NCI-H1048 (cell line): ENCODE data around the gene IL23R.
"Not testable (repeated sequence)": the region's sequence is repeated elsewhere in the genome, so short reads cannot be mapped to it uniquely, and the experiment has no call there.

Experiments
- DNase-seq: peaks from one replicate; lab custom pipeline; 2025; lab: John Stamatoyannopoulos, UW

Gene IL23R, protein sequence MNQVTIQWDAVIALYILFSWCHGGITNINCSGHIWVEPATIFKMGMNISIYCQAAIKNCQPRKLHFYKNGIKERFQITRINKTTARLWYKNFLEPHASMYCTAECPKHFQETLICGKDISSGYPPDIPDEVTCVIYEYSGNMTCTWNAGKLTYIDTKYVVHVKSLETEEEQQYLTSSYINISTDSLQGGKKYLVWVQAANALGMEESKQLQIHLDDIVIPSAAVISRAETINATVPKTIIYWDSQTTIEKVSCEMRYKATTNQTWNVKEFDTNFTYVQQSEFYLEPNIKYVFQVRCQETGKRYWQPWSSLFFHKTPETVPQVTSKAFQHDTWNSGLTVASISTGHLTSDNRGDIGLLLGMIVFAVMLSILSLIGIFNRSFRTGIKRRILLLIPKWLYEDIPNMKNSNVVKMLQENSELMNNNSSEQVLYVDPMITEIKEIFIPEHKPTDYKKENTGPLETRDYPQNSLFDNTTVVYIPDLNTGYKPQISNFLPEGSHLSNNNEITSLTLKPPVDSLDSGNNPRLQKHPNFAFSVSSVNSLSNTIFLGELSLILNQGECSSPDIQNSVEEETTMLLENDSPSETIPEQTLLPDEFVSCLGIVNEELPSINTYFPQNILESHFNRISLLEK

GRCh38 chr1:67166196-67166595, at the start of gene IL23R:
Gene IL23R (plus strand): TSS chr1:67166454. CDS start chr1:67168121, 1,667 bp downstream.
- DNase-seq, result no peak

DNA sequence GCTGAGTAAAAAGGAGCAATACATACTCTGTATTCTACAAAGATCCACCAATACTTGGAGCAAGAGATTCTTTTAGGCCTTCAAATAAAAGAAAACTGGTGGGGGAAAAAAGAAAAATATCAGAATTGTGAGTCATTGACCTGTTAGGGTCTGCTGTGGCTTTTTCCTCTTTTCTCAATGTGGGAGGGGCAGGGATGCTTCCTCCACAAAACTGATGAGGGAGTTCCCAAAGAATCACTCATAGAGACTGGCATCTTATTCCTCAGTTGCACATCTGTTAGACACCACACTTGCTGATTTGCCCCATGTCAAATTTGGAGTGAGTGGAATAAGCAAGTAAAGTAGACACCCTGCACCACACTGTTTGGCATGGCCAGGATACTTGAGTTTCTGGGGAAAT, 48.1 kb upstream of the IL23R start:
- no peak for DNase-seq

DNA sequence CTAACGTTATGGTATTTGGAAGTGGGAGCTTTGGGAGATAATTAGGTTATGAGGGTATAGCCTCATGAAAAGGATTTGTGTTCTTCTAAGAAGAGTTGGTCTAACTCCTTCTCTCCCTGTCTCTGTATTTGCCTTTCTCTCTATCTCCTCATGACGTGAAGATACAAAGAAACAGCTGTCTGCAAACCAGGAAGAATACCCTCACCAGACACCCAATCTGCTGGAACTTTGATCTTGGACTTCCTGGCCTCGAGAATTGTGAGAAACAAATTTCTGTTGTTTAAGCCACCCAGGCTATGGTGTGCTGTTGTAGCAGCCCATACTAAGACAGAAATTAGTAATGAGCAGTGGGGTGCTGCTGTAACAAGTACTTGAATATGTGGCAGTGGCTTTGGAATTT, 47.6 kb upstream of the IL23R start:
- no peak for DNase-seq

DNA sequence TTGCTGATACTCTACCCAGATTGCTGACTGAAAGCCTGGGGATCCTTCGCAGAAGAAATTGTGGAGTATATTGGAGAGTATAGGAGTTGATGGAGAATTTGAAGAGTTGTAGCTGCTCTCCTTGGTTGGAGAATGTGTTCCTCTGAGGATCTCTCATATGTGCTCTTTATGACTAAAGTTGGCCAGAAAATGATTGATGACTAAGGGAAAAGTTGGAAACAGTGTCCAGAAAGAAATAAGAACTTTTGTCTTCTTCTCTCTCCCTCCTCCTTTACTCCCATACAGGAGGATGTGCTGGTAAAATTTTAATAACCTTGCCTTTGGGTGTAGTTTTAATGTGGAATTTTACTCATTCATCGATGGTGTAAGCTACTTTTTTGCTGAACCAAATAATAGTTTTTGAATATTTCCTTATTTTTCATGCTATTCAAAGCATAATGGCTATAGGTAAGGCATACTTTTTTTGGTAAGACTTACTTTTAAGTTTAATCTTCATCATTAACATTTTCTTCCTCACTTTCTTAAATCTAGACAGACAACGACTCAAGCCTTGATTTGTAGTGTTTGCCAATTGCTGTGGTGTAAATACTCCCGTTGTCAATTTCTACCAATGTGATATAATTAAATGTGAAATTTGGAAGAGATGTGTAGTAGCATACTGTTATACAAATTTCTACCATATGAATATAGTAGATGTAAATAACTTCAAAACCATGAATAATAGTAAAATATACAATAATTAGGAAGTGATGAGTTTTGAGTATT, 45.2 kb upstream of the IL23R start:
- DNase-seq, result no peak

- no peak for DNase-seq
These were observed 41.8 kb upstream of the IL23R start for GRCh38 chr1:67124455-67124854.

GRCh38 chr1:67126111-67126746, 40.0 kb upstream of the IL23R start:
- no peak for DNase-seq

DNA sequence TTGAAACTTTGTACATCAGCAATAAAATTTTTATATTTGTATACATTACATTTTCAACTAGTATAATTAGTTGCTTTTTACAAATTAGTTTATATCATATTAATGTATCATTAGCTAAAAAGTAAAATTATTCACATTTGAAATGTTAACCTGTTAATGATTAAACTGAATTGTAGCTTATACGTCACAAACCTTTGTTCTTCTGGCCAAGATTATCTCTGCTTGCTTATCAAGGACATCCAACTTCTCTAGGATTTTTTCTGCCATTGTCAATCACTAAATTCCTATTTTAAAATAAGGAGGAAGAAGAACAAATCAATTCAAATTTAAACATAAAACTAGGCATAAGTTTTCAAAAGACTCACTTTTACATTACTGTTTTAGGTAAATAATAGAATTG, 39.3 kb upstream of the IL23R start:
- DNase-seq, result no peak

DNA sequence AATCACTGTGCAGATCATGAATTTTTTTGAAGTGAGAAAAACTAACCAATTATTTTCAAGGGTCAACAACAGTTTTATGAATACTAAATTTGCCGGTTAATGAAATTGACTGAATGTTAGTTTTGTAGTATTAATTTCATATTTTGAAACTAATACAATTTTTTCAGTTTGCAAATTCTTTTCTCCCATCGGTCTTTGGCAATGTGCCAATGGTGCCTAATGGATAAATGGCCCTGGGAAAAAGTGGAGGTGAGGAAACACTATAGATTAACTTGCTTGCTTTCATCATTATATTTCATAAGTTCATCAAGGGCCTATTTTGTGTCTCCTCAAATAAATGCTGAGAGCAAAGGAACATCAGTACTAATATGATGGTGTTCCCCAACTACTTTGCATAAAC, 35.6 kb upstream of the IL23R start:
- no peak for DNase-seq

DNA sequence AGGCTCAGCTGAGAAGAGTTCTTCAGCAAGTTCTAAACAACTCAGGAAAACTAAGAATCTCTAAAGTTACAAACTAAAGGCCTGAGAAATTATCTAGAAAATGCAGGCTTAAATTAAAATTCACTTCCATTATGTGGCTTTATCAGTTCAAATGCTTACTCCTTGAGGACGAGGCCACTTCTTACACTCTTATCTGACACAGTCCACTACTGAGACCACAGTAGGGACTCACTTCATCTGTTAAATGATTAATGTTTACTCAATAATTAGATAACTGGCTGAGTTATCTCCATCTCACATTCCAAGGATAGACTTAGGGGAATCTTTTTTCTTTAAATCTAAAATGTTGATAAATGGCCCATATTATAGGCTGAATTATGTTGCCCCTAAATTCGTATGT, 33.1 kb upstream of the IL23R start:
- DNase-seq, result no peak

DNA sequence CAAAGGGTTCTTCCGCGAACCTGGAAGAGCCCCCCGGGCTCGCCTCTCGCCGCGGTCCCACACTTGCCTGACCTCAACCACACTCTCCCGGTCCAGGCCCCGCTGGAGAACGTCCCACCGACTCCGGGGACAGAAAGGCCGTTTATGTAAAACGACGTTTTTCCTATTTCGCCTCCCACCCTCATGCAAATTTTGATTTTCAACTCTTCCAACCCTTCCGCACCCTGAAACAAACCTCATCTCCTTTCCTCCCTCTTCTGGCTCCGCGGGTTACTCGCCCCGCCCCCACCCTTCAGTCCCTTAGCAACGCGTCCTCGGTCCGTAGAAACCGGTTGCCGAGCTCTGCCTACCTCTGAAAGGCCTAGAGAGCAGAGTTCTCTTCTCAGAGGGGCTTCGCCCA, 31.6 kb upstream of the IL23R start, which contains the start of gene C1orf141:
Gene C1orf141 (minus strand): TSS at position 276 of the 400 bp plus-strand sequence. CDS start 7,730 bp downstream, outside the sequence.
- no peak for DNase-seq

GRCh38 chr1:67135354-67135753, 30.9 kb upstream of the IL23R start:
- DNase-seq, result no peak

- DNase-seq, result no peak
These were observed 28.9 kb upstream of the IL23R start for GRCh38 chr1:67137307-67137753.

GRCh38 chr1:67138813-67139499, 27.3 kb upstream of the IL23R start:
- DNase-seq, result no peak

GRCh38 chr1:67140460-67140859, 25.8 kb upstream of the IL23R start:
- DNase-seq, result no peak

- not testable (repeated sequence) for DNase-seq
These were observed 24.4 kb upstream of the IL23R start for GRCh38 chr1:67141832-67142231.

DNA sequence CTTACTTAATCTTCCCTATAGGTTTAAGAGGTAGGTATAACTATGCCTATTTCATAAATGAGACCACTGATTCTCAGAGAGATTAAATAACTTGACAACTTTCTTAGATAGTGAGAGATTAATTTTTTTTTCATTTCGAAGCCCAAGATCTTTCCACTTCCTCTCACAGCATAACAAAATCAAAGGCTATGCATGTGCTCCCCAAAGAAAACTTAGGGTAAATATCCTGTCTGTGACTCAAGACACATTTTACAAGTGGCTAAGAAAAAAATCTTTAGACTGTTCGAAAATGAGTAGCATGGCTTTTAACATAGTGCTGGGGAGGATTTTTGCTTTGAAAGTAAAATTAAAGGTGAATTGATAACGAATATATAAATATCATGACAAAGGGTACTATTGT, 23.3 kb upstream of the IL23R start:
- DNase-seq, result no peak

DNA sequence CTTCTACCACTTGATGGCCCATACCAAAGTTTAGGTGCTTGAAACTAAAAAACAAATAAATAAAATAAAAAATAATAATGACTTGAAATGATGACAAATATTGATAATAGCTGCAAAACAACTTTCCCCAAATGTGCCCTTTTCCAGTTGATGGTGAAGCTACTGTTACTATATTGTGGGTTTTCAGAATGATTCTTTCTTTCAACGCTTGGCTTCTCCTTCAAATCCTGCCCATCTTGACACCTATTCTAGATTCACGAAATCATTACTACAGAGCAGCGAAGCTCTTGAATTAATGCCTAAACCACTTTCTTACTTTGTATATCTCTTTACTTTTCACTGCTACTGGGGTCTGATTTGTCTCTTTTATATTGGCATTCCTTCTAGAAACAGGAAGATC, 22.3 kb upstream of the IL23R start:
- no peak for DNase-seq

GRCh38 chr1:67144696-67145095, 21.6 kb upstream of the IL23R start:
- no peak for DNase-seq

- DNase-seq, result no peak
These were observed 20.2 kb upstream of the IL23R start for GRCh38 chr1:67146101-67146500.

DNA sequence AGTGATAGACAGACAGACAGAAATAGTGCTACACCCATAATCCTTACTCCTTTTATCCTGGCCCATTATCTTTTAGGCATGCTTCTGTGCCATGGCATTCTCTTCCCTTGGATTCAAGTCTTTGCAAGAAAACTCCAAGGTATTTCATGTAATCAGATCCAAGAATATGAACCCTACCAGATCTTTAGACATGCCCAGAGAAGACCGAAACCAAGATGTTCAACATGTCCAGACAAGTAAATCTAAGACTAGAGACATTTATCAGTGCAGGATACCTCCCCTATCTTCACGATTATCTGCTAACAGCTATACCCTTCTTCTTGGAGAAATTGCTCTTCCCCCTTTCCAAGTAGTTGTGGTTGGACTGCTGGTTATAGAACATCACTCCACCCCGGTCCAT, 19.7 kb upstream of the IL23R start:
- no peak for DNase-seq

GRCh38 chr1:67147973-67148372, 18.3 kb upstream of the IL23R start:
- not testable (repeated sequence) for DNase-seq
